ENCODE measurements around the gene OSBP2.
A peak's percentile ranks its signal among the peaks of the same experiment; 100 is the strongest.
"Not testable (repeated sequence)": the region's sequence is repeated elsewhere in the genome, so short reads cannot be mapped to it uniquely, and the experiment has no call there.

Gene OSBP2

GRCh38 chr22:30720263-30720837 is 25.7 kb downstream of the OSBP2 start:
- no peak for DNase-seq

- DNase-seq: no peak
These were observed 27.1 kb downstream of the OSBP2 start for GRCh38 chr22:30721741-30722140.

- DNase-seq: no peak
These were observed 34.2 kb downstream of the OSBP2 start for GRCh38 chr22:30728826-30729225.

GRCh38 chr22:30731658-30732057 is 37.0 kb downstream of the OSBP2 start:
- DNase-seq: no peak

GRCh38 chr22:30732426-30732825 is 37.8 kb downstream of the OSBP2 start:
- no peak for DNase-seq

GRCh38 chr22:30733181-30733631 is 38.5 kb downstream of the OSBP2 start:
- DNase-seq: no peak

- not testable (repeated sequence) for DNase-seq
These were observed 45.3 kb downstream of the OSBP2 start for GRCh38 chr22:30740007-30740406.

GRCh38 chr22:30740511-30740910 is 45.8 kb downstream of the OSBP2 start:
- not testable (repeated sequence) for DNase-seq

GRCh38 chr22:30742291-30743256 is 47.9 kb downstream of the OSBP2 start:
- DNase-seq: no peak

- no peak for DNase-seq
These were observed 48.8 kb downstream of the OSBP2 start for GRCh38 chr22:30743257-30744020.

GRCh38 chr22:30744224-30744623 is 49.5 kb downstream of the OSBP2 start:
- DNase-seq: no peak

GRCh38 chr22:30747493-30747892 is 52.8 kb downstream of the OSBP2 start:
- no peak for DNase-seq

GRCh38 chr22:30749272-30749671 is 54.6 kb downstream of the OSBP2 start:
- DNase-seq: no peak

- DNase-seq: no peak
These were observed 55.2 kb downstream of the OSBP2 start for GRCh38 chr22:30749849-30750248.

- no peak for DNase-seq
These were observed 56.9 kb downstream of the OSBP2 start for GRCh38 chr22:30751529-30751928.

GRCh38 chr22:30752771-30753170 is 58.1 kb downstream of the OSBP2 start:
- no peak for DNase-seq

GRCh38 chr22:30753701-30754100 is 59.0 kb downstream of the OSBP2 start:
- no peak for DNase-seq

- DNase-seq: no peak
These were observed 59.8 kb downstream of the OSBP2 start for GRCh38 chr22:30754521-30754920.

- DNase-seq: peak; percentile 33
These were observed 60.5 kb downstream of the OSBP2 start for GRCh38 chr22:30754971-30755758.

GRCh38 chr22:30755759-30756124 is 61.1 kb downstream of the OSBP2 start:
- no peak for DNase-seq

GRCh38 chr22:30763815-30764673 is 69.4 kb downstream of the OSBP2 start:
- peak; percentile 27 for DNase-seq

GRCh38 chr22:30767661-30768060 is 73.0 kb downstream of the OSBP2 start:
- no peak for DNase-seq

Measured in stimulated activated CD4-positive, alpha-beta T cell treated with anti-CD3 and anti-CD28 coated beads, Interleukin-12 subunit alpha, Interleukin-12 subunit beta, amount 100 ng/mL, for 4 hours (primary cell).